ENCODE results near the gene POLR3B.

GRCh38 chr12:106423291-106423690, 65.7 kb downstream of the POLR3B start:
- TF ChIP-seq CTCF (IDR thresholded peaks at IDR 0.05) (no peak), POLR2A (IDR thresholded peaks at IDR 0.05) (no peak)
